NCI-H1930 (cell line): ENCODE data around the gene NRG2.

Experiments used
- DNase-seq, 2 experiments: peaks; one replicate each; lab custom pipeline; 2025; lab: John Stamatoyannopoulos, UW

The NRG2 gene

DNA sequence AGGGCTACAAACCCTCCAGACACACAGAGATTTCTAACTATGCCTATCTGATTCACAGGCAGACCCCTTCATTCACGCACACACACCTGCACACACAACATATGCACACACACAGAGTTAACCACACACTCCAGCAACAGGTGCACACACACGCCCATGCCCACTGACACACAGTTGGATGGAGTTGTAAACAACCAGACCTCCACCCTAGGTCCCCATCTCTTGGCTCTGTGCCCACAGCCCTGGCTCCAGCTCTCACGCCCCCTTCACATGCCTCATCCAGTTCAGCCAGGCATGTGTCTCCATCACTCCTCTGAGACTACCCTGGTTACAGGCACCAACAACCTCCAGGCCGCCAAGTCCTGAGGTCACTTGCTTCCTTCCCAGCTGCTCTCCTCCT, 186.4 kb downstream of the NRG2 start:
- DNase-seq, result no peak

DNA sequence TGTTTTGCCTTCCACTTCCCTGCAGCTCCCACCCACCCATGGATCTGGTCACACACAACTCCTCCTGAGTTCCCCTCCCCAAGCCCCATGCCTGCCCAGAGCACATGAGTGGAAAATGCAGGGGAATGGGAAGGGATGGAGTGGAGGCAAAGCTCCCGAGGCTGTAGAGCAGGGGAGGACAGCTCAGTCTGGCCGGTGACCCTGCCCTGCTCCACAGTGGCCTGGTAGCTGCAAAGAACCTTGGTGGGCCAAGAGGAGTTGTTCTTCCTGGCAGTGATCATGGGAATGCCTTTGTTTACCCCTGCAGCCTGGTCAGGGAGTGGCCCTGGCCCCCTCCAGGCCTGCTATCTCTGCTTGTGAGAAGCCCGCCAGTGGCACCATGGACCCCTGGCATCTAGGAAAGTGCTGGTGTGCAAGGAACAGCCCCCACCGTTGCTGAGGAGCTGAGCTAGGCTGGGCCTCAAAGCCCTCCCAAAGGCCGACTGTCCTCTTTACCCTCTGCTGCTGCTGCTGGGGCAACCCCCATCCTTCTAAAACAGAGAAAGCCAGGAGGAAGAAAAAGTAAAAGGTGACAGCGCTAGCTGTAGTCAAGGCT, 187.1 kb downstream of the NRG2 start:
- DNase-seq, result no peak

DNA sequence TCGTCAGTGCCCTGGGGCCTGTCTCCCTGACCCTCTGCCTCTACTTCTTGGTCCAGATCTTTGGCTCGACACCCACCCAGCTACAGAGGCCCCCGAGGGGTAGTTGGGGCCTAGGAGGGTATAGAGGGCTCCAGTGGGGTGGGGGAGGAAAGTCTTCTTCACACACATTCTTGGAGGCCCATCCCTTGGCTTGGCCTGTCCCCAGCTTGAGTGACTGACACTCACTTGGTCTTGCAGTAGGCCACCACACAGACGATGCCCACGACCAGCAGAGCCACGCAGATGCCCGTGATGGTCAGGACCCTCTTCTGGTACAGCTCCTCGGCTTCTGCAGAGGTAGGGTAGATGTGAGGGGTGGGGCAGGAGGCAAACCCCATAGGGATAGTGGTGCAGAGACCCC, 187.6 kb downstream of the NRG2 start:
- DNase-seq, result no peak

DNA sequence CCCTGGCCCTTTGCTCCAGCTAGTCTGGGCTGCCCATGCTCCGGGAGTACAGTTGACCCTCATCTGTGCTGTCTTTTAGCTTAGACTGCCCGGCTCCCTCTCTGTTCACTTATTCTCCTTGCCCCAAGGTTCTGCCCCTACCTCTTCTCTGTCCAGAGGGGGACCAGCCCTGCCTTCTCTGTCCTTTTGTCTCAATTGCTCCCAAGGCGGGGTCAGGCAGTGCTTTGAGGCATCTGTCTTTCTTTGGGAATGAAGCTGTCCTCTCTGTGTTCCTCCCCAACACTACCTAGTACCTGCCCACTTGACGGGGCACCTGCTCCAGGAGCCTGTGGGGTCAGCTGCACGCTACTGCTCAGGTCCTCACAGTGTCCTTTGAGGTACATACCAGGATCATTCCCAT, 188.1 kb downstream of the NRG2 start:
- no peak for DNase-seq

DNA sequence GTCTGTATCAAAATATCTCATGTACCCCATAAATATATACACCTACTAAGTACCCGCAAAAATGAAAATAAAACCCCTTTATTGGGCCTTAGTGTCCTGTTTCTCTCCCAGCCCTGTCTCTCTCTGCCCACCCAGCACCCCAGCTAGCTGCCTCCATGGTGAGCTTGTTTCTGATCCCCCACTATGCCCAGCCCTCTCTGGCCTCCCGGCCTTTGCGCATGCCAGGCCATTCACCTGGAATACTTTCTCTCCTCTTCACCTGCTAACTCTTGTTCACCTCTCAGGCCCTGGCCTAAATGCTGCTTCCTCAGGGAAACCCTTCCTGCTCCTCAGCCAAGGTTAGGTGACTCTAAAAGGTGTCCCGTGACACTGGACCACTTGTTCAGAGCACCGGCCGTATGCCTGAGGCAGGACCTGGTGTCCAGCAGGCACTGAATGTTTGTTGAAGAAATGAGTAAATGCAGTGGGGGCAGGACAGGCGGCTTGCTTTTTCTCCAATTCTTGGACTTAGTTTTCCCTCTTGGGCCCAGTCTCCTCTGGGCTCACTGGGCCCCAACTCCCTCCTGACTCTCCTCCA, 189.0 kb downstream of the NRG2 start:
- no peak for DNase-seq

DNA sequence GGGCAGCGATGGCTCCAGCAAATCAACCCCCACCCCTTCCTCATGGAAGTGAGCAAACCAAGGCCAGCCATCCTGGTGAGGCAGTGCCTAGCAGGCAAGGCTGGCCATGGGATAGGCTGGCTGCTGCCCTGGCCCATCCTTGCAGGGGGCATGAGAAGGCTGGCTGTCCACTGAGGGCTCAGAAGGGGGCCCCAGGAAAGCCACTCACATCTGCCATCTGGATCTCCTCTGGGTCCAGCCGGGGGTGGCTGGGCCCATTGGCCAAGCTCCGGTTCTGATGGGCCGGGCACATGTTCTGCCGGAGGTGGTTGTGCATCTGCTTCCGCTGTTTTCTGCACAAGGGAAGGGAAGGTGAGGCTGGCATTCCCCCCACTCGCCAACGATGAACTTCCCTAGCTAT, 190.4 kb downstream of the NRG2 start:
- no peak for DNase-seq

DNA sequence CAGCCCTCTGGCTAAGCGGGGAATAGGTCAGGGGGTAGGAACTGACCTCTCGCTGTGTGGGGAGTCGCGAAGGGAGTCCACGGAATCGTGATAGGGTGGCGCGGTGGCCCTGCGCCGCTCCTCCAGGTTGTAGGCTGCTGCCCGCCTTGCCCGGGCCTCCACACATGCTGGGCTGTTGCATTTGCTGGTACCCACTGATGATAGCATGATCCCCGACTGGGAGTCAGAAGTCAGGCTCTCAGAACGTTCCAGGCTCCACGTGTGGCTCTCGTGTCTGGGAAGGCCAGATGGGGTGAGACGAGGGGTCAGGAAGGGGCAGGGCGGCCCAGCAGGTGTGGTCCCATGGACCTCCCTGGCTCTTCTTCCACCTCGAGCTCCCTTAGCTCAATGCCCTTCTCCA, 191.5 kb downstream of the NRG2 start:
- no peak for DNase-seq

DNA sequence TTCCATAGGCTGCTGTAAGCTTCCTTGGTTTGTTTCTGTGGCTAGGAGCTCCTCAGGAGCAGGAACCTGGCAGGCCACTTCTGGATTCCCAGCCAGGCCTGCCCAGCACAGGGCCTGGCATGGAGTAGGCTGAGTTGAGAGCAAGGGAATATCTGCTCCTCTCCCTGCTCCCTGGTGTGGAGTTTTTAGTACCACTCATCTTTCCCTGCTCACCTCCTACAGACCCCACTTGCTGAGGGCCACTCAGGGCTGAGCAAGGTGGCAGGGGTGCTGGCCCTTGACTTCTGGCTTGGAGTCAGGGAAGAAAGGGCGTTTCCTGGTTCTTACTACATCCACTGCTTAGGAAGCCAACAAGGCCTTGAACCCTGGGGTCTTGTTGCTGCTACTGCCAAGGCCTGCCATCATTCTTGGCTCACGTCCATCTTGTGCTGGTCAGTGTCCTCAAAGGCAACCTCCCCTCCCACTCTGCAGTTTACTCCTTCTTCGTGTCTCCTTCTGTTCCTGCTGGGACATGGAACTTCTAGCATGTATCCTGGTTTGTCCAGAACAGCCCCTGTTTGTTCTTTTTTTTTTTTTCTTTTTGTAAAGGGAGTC, 192.6 kb downstream of the NRG2 start:
- DNase-seq, result no peak

DNA sequence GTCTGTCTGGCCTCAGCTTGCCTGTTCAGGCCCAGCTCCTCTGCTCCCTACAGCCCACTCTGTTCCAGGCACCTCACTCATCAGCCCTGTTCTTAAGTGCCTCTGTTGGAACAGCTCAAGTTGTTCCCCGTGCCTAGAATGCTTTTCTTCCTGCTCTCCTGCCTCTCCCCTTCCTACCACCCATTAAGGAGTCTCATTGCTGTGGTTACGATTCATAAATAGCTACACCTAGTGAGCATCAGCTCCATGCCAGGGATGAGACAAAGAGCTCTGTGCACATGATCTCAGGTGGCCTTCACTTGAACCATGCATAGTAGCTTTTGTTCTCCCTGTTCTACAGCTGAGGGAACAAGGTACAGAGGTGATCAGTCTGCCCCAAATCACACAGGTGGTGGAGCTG, 193.2 kb downstream of the NRG2 start:
- DNase-seq, result no peak

DNA sequence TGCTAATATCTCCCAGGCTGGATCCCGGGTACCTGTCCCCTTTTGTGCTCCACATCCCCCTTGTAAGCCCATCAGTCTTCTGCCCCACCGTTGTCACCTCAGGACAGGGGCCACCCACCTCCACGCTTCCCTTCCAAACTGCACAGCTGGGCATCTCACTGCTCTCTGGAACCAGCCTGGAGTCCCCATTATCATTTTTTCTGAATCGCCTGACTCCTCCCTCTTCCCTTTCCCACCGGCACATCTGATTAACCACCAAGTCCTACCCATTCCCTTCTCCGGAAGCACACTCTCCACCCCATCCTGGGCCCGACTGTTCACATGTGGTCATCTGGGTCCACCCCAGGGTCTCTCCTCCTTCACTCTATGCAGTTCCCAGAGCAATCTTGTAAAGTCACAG, 193.6 kb downstream of the NRG2 start:
- no peak for DNase-seq

DNA sequence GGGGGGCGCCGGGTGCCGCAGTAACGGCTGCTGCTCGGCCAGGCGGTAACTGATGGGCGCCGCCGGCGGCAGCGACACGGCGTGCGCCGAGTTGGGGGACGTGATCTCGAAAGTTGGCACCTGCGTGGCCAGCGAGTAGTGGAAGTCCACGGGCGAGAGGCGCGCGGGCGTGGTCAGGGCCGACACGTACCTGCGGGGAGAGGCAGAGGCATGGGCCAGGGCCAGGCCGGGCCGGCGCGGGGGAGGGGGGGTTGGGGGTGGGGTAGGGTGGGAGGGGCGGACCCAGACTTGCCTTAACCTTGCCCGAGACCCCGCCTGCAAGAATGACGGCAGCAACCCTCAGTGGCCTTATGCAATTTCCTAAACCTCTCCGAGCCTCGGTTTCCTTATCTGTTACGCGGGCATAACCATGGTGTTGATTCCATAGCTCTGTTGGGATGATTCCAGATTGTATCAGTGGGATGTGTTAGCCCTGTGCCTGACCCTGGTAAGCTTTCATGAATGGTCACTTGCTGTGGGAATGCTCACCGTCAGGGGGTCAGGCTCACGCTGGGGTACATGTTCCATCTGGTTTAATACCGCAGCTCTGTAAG, 194.5 kb downstream of the NRG2 start:
- DNase-seq, result no peak

DNA sequence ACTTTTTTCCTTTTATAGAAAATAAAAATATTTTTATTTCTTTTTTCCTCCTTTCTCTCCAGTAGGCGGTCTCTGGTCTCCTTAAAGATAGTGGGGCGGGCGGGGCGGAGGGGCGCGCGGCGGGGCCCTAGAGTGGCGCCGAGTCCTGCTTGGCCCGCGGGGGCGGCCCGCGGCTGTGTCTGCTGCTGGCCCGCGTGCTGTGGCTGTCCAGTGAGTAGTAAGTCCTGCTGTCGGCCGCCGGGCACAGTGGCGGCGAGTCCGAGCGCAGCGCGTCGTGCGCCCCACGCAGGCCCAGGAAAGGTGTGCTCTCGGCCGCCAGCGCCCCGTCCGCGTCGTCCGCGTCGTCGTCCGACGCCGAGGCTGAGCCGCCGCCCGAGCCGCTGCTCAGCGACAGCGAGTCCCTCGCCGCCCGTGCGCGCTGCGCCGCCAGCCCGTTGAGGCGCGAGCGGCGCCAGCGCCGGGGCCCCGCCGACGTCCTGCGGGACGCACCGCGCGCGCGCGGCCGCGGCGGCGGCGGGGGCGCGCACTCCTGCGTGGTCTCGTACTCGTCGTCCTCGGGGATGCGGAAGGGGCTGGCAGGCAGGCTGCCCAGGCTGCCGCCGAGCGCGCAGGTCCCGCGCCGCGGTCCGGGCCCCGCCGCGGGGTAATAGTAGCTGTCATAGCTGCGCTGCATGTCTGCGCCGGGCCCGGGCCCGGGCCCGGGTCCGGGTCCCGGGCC, 195.2 kb downstream of the NRG2 start:
- DNase-seq, result peak in 1 of 2 experiments; percentile 13

DNA sequence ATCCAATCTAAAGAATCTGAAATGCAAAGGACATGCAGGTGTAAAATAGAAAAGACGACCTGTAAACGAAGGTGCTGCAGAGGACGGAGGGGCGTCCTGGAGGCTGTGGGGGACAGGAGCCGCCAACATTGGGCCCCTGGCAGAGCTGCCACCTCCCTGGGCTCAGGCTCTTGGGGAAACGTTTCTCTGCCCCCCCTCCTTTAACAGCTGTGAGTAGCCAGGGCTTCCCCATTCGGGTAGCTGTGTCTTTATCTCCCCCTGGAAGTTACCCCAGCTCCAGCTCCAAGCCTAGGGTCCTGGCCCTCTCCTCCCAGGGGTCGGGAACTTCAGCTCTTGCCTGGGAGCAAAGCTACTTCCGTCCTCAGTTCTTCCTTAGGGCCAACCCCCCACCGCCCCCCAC, 196.0 kb downstream of the NRG2 start:
- DNase-seq, result no peak

DNA sequence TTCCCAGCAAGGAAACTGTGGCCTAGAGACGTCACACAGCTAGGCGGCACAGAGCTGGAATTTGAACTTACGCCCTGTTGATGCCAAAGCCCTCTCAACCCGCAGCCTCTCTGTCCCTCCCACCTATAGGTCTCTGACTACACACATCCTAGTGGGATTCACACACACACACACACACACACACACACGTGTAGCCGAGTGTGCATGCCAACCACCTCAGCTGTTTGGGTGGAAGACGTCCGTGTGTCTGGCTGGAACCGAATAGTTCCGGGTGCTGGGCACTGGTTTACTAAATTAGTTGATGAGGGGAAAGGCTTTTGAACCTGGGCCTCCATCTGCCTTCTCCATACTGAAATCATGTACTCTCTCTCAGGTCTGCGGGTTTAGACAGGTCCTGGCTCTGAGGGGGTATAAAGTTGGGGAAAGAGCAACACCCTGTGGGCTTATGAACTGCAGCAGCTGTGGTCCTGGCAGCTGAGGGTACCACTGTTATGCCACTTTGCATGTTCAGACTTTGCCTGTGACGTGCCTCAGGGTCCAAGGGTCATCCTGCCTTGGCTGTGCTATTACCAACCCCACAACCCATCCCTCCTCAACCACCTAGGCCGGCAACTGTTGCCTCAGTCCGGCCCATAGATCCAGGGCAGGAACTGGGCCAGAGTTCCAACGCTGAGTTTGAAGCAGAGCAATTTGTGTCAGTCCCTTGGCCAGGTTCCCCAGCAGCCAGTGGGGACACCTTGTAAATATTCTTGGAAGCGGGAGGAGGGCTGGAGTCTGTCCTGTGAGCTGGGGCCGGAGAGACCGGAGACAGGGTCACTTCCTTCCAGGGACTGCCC, 197.0 kb downstream of the NRG2 start:
- no peak for DNase-seq

DNA sequence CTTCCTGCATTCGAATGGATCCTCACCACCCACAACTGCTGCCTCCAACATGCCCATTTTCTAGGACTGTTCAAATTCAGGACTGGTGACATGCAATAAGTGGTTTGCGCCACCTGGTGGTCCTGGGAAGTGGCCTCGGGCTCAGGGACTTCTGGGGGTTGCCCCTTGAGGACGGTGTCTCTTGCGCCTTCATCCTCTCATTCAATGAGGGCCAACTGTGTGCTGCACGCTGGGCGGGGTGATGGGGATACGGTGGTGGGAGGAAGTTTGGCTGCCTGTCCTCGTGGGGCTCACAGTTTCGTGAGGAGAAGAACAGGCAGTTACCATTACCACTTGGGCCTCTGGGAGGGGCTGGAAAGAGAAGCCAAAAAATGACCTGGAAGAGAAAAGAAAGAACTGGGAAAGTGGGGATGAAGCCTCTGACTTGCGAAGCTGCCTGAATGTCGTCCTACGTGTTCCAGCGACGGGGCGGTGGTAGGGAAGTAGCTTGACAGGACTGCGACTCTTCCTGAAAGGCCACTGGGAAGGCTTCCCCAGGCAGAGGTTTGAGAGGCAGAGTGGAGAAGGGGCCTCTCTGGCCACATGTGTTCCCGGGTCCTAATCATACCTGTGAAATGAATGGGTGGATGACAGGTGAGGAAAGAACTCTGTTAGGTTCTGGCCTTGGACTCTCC, 198.5 kb downstream of the NRG2 start:
- peak; percentile 45 to 64 for DNase-seq

DNA sequence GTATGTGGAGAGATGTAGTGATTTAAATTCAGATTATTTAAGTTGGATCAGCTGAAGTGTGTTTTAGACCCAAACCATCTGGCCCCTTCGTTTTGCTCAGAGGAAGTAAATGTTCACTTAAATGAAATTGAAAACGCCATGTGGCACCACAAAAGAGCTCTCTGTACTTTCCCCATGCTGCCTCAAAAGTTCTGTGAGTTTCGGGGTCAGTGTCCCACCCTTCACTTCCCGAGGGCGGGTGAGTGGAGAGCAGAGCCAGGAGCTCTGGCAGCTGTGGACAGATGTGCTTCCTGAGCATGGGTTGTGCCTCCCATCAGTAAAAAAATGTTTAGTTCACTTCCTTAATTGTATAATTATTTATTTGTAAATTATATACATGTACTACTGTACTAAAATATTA, 199.1 kb downstream of the NRG2 start:
- no peak for DNase-seq

DNA sequence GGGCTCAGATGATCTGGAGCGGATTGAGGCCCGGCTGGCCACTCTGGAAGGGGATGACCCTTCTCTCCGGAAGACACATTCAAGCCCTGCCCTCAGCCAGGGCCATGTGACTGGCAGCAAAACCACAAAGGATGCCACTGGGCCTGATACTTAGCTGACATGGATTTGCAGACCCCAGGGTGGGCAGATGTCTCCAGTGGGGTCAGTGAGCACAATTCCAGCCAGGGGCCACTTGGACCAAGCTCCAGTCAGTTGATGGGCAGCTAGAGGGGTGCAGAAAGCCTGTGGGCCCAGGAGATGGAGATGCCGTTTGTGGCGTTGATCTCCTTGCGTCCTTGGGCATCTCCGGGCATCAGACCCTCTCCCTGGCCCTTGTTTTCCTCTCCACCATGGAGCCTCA, 200.8 kb downstream of the NRG2 start:
- DNase-seq, result no peak

DNA sequence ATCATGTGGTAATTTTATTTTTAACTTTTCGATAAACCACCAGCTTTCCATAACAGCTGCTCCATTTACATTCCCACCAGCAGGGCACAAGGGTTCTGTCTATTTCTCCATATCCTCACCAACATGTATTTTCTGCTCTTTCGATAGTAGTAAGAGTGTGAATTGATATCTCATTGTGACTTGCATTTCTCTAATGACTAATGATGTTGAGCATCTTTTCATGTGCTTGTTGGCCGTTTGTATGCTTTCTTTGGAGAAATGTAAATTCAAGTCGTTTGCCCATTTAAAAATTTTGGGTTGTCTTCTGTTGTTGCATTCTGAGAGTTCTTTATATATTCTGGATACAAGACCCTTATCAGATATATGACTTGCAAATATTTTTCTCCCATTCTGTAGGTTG, 201.6 kb downstream of the NRG2 start:
- no peak for DNase-seq

DNA sequence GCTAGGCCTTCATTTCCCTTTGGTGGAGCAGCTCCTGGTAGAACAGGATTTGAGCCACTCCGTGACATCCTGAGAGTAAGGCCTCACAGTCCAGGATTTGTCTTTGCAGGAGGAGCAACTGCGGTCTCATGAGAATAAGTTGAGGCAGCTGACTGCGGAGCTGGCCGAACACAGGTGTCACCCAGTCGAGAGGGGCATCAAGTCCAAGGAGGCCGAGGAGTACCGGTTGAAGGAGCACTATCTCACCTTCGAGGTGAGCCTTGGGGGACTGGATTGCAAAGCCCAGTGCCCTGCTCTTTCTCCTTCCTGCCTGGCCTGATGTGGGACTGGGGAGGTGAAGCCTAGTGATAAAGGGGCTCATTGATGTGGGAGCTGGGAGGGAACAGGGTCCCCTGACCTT, 203.2 kb downstream of the NRG2 start:
- DNase-seq, result no peak

DNA sequence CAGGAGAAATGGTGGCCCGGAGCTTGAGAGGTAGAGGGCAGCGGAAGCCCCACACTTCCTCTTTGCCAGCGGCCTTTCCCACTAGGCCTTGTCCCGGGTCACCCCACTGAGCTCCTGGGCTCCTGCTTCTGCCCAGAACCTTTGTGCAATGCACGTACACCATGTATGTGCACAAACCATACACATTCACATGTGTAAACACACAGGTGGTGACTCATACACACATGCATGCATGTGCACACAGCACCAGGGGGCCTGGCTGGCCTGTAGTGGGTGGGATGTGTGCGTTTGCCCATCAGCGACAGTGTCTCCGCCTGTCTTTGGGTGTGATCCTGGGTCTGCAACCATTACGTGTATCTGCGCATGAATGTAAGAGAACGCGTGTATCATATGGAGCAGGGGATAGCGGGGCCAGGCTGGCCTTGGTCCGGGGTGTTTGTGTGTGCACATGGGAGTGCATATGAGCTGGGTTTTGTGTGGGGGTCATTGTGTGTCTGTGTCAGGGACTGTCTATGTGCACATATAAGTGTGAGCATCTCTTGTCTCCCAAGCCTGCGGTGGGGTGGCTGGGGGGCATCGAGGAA, 203.8 kb downstream of the NRG2 start:
- no peak for DNase-seq
